ENCODE results near the gene FPR2.
"Not testable (repeated sequence)": the region's sequence is repeated elsewhere in the genome, so short reads cannot be mapped to it uniquely, and the experiment has no call there.

Gene FPR2, protein sequence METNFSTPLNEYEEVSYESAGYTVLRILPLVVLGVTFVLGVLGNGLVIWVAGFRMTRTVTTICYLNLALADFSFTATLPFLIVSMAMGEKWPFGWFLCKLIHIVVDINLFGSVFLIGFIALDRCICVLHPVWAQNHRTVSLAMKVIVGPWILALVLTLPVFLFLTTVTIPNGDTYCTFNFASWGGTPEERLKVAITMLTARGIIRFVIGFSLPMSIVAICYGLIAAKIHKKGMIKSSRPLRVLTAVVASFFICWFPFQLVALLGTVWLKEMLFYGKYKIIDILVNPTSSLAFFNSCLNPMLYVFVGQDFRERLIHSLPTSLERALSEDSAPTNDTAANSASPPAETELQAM

GRCh38 chr19:51760697-51761356 is at the start of gene FPR2:
Gene FPR2, plus strand, starts transcription at chr19:51761180. Its CDS starts 7,479 bp downstream, at chr19:51768659.
- DNase-seq (ENCODE audit: low read depth, low spot score) = no peak

GRCh38 chr19:51711702-51712101 is 49.3 kb upstream of the FPR2 start:
- no peak for DNase-seq (ENCODE audit: low read depth, low spot score)

GRCh38 chr19:51712461-51713081 is 48.4 kb upstream of the FPR2 start:
- peak; percentile 50 for DNase-seq (ENCODE audit: low read depth, low spot score)

GRCh38 chr19:51713319-51714285 is 47.4 kb upstream of the FPR2 start:
- DNase-seq (ENCODE audit: low read depth, low spot score) = no peak

GRCh38 chr19:51714848-51715247 is 46.1 kb upstream of the FPR2 start:
- no peak for DNase-seq (ENCODE audit: low read depth, low spot score)

DNA sequence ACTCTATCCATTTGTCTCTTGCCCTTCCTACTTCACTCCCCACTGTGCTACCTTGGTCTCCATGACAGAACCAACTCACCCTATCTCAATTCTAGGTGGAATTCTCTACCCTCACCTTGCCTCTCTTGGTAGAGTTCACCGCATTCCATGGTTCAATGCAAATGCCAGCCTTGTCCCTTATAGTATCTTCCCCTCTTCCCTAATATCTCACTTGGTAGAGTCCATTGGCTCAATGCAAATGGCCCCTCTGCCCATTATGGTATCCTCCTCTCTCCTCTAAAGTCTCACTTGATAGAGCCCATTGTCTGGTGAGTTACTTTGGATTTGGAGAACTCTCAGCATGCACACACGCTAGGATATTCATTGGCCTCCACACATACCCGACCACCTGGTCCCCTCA is 45.1 kb upstream of the FPR2 start:
- DNase-seq (ENCODE audit: low read depth, low spot score) = no peak

- no peak for DNase-seq (ENCODE audit: low read depth, low spot score)
Measured at GRCh38 chr19:51716925-51717324, 44.1 kb upstream of the FPR2 start.

- DNase-seq (ENCODE audit: low read depth, low spot score) = no peak
Measured at GRCh38 chr19:51719251-51719988, 41.6 kb upstream of the FPR2 start.

DNA sequence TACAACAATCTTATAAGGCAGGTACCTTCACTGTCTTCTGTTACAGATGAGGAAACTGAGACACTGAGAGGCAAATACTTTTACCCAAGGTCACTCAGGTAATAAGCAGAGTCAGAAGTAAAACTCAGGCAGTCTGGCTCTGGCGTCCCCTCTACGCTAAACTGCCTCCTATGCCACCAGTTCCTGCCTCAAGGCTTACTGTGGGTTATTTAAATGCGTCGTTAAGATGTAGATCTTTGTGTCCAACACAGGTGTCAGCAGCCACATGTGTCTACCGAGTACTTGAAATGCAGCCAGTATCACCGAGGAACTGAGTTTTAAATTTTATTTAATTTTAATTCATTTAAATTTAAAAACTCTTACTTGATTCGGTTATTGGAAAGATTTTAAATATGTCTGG is 39.1 kb upstream of the FPR2 start:
- DNase-seq (ENCODE audit: low read depth, low spot score) = no peak

DNA sequence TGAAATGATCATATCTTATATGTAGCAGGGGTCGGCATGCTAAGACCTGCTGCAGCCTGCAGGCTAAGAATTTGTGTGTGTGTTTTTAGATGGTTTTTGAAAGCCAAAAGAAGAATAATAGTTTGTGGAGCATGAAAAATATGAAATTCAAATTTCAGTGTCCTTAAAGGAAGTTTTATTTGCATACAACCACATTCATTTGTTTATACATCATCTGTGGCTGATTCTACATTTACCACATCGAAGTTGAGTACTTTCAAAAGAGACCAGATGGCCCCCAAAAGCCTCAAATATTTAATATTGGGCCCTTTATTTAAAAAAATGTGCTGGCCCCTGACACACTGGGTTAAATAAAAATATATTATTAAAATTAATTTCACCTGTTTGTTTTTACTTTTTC is 38.5 kb upstream of the FPR2 start:
- DNase-seq (ENCODE audit: low read depth, low spot score) = no peak

DNA sequence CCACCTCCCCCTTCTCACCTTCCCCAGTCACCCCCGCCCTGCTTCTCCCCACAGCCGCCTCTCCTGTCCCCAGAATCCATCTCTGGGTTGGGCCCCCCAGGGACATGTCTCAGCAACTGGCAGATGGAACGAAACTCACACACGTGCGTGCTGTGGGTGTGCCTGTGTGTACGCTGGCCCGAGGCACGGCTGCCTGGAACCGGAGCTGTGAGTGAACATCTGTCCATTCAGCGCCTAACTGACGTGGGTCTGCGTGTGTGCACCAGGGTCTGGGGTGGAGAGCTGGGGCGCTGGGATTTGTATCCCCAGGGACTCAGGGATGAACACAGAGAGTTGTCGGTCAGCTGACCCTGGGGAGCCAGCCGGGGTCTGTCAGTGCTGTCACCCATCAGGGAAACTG is 36.4 kb upstream of the FPR2 start:
- no peak for DNase-seq (ENCODE audit: low read depth, low spot score)

- peak; percentile 28 for DNase-seq (ENCODE audit: low read depth, low spot score)
Measured at GRCh38 chr19:51726049-51726448, 34.9 kb upstream of the FPR2 start.

DNA sequence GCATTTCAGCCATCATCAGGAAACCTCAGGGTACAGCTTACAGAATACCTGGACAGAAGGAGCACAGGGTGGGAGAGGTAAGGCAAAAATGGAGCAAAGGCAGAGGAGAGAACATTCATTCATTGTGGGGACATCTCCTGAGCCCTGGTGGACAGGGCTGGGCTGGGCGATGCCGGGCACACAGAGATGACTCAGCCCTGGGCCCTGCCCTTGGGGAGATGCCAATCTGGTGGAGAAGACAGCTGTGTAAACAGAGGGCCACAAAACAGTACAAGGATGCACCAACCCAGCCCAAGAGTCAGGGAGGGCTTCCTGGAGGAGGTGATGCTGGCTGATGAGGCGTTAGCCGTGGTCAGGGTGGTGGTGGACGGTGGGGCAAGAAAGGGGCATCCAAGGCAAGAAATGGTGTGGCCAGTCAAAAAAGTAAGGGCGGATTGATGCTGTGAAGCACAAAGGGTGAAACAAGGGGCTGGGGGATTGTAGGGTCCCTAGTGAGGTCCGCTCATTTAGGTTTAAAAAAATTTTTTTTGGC is 33.6 kb upstream of the FPR2 start:
- DNase-seq (ENCODE audit: low read depth, low spot score) = no peak

DNA sequence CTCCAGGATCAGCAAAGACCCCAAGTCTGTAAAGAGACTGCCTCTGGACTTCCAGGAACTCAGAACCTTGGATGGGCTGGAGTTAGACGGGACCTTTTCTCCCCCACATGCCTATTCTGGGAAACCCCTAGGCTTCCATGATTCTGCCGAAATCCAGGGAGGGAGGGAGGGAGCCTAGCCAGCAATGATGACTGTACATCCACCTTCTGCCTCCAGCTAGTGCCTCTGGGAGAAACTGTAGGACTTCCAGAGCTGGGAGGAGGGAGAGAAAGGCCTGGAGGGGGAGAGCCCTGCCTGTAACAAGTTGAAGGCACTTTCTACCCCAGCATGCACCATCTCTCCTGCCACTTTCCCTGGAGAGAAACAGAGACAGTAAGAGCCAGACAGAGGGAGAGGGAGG is 31.2 kb upstream of the FPR2 start:
- DNase-seq (ENCODE audit: low read depth, low spot score) = no peak

DNA sequence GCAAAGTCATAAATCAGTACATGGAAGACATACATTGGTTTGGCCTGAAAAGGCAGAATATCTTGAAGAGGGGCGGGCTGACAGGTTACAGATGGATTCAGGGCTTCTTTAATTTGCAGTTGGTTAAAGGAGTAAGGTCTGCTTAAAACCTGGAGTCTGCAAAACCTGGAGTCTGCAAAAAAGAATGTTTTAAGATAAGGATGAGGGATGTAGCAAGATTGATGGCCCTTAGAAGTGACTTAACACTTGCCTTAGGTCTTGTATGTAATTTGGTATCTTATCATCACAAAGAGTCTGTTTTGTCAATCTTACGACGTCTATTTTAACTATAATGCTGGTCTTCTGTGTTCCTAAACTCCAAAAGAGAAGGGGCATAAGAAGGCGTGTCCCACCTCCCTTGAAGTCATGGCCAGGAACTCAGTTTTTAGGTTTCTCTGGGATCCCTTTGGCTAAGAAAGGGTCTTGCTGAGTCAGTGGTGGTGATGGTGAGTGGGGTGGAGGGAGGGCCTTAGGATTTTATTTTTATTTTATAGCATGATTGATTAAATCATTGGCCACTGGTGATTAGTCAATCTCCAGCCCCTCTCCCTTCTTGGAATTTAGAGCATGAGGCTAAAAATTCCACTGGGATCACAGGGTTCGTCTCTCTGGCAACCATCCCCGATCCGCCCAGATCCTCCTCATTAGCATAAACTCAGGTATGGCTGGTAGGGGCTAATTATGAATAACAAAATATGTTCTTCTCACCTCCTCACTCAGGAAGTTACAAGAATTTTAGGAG is 27.0 kb upstream of the FPR2 start:
- DNase-seq (ENCODE audit: low read depth, low spot score) = no peak

DNA sequence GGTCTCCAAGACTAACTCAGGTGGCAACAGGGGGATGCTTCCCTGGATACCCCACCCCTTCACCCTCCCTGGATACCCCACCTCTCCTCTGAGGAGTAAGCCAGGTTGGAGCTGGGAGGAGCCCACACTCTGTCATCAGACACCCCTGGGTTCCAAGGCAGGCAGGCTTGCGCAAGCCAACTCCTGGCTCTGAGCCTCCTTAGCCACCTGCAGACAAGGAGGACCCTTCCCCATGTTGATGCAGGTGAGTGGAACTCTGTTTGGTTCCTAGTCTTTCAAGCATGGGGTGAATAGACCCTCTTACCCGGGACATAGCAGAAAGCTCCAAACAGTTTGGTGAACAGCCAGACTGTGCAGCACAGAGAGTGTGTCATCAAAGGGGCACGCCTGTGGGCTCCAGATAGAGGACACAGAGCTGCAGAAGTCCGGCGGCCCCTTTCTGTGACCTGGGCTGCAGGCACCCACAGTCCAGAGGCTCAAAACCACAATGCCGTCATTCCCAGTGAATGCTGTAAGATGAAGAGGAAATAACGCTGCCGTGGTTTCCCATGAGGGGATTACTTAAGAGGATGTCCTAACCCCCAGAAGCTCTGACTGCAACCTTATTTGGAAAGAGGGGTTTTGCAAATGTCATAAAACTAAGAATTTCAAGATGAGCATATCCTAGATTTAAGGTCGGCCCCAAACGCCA is 25.1 kb upstream of the FPR2 start:
- DNase-seq (ENCODE audit: low read depth, low spot score) = no peak

- no peak for DNase-seq (ENCODE audit: low read depth, low spot score)
Measured at GRCh38 chr19:51737389-51737788, 23.6 kb upstream of the FPR2 start.

DNA sequence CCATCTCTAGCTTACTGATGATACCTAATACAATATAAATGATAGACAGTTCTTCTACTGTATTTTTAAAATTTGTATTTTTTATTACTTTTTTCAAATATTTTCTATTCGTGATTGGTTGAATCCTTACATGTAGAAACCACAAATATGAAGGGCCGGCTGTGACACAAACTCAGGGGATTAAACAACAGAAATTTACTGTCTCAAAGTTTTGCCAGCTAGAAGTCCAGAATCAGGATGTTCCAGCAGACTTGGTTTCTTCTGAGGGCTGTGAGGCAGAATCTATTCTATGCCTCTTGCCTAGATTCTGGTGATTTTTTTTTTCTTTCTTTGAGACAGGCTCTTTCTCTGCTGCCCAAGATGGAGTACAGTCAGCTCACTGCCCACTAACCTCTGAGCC is 23.1 kb upstream of the FPR2 start:
- DNase-seq (ENCODE audit: low read depth, low spot score) = no peak

- DNase-seq (ENCODE audit: low read depth, low spot score) = not testable (repeated sequence)
Measured at GRCh38 chr19:51738523-51738922, 22.5 kb upstream of the FPR2 start.
